GM21515 (cell line): ENCODE measurements around the gene FSTL4.
"Not testable (repeated sequence)": the region's sequence is repeated elsewhere in the genome, so short reads cannot be mapped to it uniquely, and the experiment has no call there.

Source experiments
- ATAC-seq: cut with Tn5 transposase; IDR thresholded peaks from one replicate; pipeline ENCODE4 v1.9.1; 2021; ENCODE audit not compliant: unreplicated experiment

The FSTL4 gene

GRCh38 chr5:133205204-133205603 lies 407.1 kb downstream of the FSTL4 start:
- ATAC-seq, result no peak

GRCh38 chr5:133203317-133204305 lies 408.7 kb downstream of the FSTL4 start:
- ATAC-seq, result no peak

GRCh38 chr5:133202066-133202665 lies 410.2 kb downstream of the FSTL4 start:
- ATAC-seq, result no peak

GRCh38 chr5:133201310-133201709 lies 411.0 kb downstream of the FSTL4 start:
- ATAC-seq, result no peak

- ATAC-seq, result no peak
Measured at GRCh38 chr5:133200256-133200655, 412.1 kb downstream of the FSTL4 start.

GRCh38 chr5:133199417-133200178 lies 412.7 kb downstream of the FSTL4 start:
- ATAC-seq, result no peak

- ATAC-seq, result no peak
Measured at GRCh38 chr5:133198511-133198910, 413.8 kb downstream of the FSTL4 start.

GRCh38 chr5:133196441-133197085 lies 415.8 kb downstream of the FSTL4 start:
- no peak for ATAC-seq

- ATAC-seq, result no peak
Measured at GRCh38 chr5:133195250-133195649, 417.1 kb downstream of the FSTL4 start.

- no peak for ATAC-seq
Measured at GRCh38 chr5:133193794-133194193, 418.5 kb downstream of the FSTL4 start.

- no peak for ATAC-seq
Measured at GRCh38 chr5:133192716-133193115, 419.6 kb downstream of the FSTL4 start.

GRCh38 chr5:133189881-133190280 lies 422.5 kb downstream of the FSTL4 start:
- ATAC-seq, result no peak

- no peak for ATAC-seq
Measured at GRCh38 chr5:133179405-133179804, 432.9 kb downstream of the FSTL4 start.

GRCh38 chr5:133170756-133171387 lies 441.5 kb downstream of the FSTL4 start:
- ATAC-seq, result not testable (repeated sequence)

- no peak for ATAC-seq
Measured at GRCh38 chr5:133164759-133165158, 447.6 kb downstream of the FSTL4 start.

GRCh38 chr5:133163839-133164238 lies 448.5 kb downstream of the FSTL4 start:
- no peak for ATAC-seq

- ATAC-seq, result no peak
Measured at GRCh38 chr5:133159543-133159942, 452.8 kb downstream of the FSTL4 start.

- no peak for ATAC-seq
Measured at GRCh38 chr5:133155326-133155969, 456.9 kb downstream of the FSTL4 start.

GRCh38 chr5:133154274-133155075 lies 457.9 kb downstream of the FSTL4 start:
- no peak for ATAC-seq
